PC-9 (cell line): ENCODE results near the gene C1orf94.

Experiments used
- CTCF ChIP-seq: fragments of 200-600 bp; sonication (generic); conservative IDR thresholded peaks from 2 replicates; pipeline ENCODE4 v1.6.1; 2017; ENCODE audit warnings: mixed run types, antibody characterized with exemption, mild to moderate bottlenecking, moderate library complexity
- EZH2 ChIP-seq: fragments of 200-600 bp; sonication (generic); IDR thresholded peaks from 2 replicates; pipeline ENCODE4 v1.8.0; 2017; ENCODE audit warnings: antibody characterized with exemption, low read depth

- no peak for TF ChIP-seq CTCF
- TF ChIP-seq EZH2, result no peak
Measured at GRCh38 chr1:34212673-34213072, 36.0 kb downstream of the C1orf94 start.
